Esophagus muscularis mucosa (tissue), 4 donors: ENCODE data around the gene PTPRCAP. TPM values are rescaled to one million over a fixed set of nuclear protein-coding genes. Genes with fewer than 3 reads are reported as not detected.

ENCODE experiments used
- DNase-seq: peaks from one replicate; pipeline ENCODE4 v3.0.0-alpha.2; 2017; ENCODE audit errors: extremely low spot score
- H3K27ac ChIP-seq, 4 donors: fragments of 200-600 bp; sonication (generic); replicated peaks in 1 of 4; 1 replicate in 3 of 4; 2 replicates in 1 of 4; pipeline ENCODE4 v1.5.1; 2016 to 2019; ENCODE audit warnings: mild to moderate bottlenecking in 1 of 4
- H3K27me3 ChIP-seq, 4 donors: fragments of 200-600 bp; sonication (generic); one replicate each; pipeline versions ENCODE4 v1.5.1 to v1.6.0; 2016 to 2019
- H3K36me3 ChIP-seq, 4 donors: fragments of 200-600 bp; sonication (generic); one replicate each; pipeline ENCODE4 v1.5.1; 2016 to 2019
- H3K4me1 ChIP-seq, 4 donors: fragments of 200-600 bp; sonication (generic); one replicate each; pipeline ENCODE4 v1.5.1; 2016 to 2019
- H3K4me3 ChIP-seq, 4 donors: fragments of 200-600 bp; sonication (generic); 1 replicate in 2 of 4; 2 replicates in 2 of 4; pipeline ENCODE4 v1.5.1; 2016 to 2019; ENCODE audit warnings: mild to moderate bottlenecking in 4 of 4, moderate library complexity in 1 of 4
- H3K9me3 ChIP-seq, 4 donors: fragments of 200-600 bp; sonication (generic); 1 replicate in 3 of 4; 2 replicates in 1 of 4; pipeline ENCODE4 v1.5.1; 2016 to 2019
- EP300 ChIP-seq: sonication (generic); formaldehyde crosslinking; IDR thresholded peaks from one replicate; pipeline ENCODE4 v1.6.1; 2017; ENCODE audit warnings: antibody characterized with exemption
- POLR2A ChIP-seq: fragments of 450-650 bp; IDR thresholded peaks from one replicate; pipeline ENCODE4 v1.6.1; 2017; ENCODE audit warnings: antibody characterized with exemption, moderate library complexity, mild to moderate bottlenecking, low read depth
- POLR2AphosphoS5 ChIP-seq, 2 donors: sonication (generic); formaldehyde crosslinking; IDR thresholded peaks; one replicate each; pipeline ENCODE4 v1.6.1; 2017; ENCODE audit warnings: antibody characterized with exemption in 2 of 2
- WGBS: methylation state at CpG from one replicate; pipeline ENCODE4 v1.1.5; 2018; 5-methylcytosine and 5-hydroxymethylcytosine counted together
- intact Hi-C: fragments of 100-400 bp; cut with DNase I; formaldehyde crosslinking; loops from one replicate; pipeline ENCODE4 v1.15.1; 2023
- total RNA-seq, 4 donors: library from RNA; depleted of rRNA; stranded (reverse); fragments of >200 nt; gene quantifications; one replicate each; pipeline versions ENCODE4 v1.1.0 to v1.2.1, GENCODE V29; 2016
- TF ChIP-seq, protein P1 (sequence below), 3 experiments: fragments of 200-600 bp in 2 of 3; fragments of 450-650 bp in 1 of 3; sonication (generic) in 2 of 3; IDR thresholded peaks; one replicate each; pipeline ENCODE4 v1.5.1; 2017 to 2019; ENCODE audit warnings: antibody characterized with exemption in 3 of 3, mild to moderate bottlenecking in 2 of 3, moderate library complexity in 1 of 3

Gene PTPRCAP
- total RNA-seq, 4 donors from 2014 or later = 2.4 to 8.9 (median 3.6) TPM

DNA sequence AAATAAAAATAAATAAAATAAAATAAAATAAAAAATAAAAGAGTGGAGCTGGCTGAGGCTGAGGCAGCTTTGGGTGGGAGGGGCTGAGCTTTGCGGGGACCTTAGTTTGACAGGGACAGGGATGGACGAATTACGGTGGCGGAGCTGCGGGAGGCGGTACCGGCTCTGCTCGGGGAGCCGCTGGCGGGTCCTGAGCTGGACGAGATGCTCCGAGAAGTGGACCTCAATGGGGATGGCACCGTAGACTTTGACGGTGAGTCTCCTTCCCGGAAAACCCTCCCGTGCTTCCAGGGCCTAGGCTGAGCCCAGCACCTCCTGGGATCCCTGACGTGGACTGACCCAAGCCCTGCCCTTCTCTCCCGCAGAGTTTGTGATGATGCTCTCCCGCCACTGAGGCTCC is 20.8 kb upstream of the PTPRCAP start:
- Histone ChIP-seq H3K4me1 (no peaks in the 10 kb centered on the region), H3K9me3 (no peaks in the 10 kb centered on the region), H3K27me3 (no peaks in the 10 kb centered on the region), H3K4me3 (no peak overlapping the region), H3K27ac (no peak overlapping the region), H3K36me3 (no peaks in the 10 kb centered on the region)
- intact Hi-C loops = no loop called here
- DNase-seq = no peak
- TF ChIP-seq POLR2A (no peak), EP300 (no peak), POLR2AphosphoS5 (IDR thresholded peaks at IDR 0.05) (no peak)
- TF ChIP-seq, protein P1, sequence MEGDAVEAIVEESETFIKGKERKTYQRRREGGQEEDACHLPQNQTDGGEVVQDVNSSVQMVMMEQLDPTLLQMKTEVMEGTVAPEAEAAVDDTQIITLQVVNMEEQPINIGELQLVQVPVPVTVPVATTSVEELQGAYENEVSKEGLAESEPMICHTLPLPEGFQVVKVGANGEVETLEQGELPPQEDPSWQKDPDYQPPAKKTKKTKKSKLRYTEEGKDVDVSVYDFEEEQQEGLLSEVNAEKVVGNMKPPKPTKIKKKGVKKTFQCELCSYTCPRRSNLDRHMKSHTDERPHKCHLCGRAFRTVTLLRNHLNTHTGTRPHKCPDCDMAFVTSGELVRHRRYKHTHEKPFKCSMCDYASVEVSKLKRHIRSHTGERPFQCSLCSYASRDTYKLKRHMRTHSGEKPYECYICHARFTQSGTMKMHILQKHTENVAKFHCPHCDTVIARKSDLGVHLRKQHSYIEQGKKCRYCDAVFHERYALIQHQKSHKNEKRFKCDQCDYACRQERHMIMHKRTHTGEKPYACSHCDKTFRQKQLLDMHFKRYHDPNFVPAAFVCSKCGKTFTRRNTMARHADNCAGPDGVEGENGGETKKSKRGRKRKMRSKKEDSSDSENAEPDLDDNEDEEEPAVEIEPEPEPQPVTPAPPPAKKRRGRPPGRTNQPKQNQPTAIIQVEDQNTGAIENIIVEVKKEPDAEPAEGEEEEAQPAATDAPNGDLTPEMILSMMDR (IDR thresholded peaks at IDR 0.05) = no peak
- 83% methylated on average over 17 of the region's 19 CpGs for WGBS

GRCh38 chr11:67457453-67457852 is 20.0 kb upstream of the PTPRCAP start:
- H3K27ac ChIP-seq = no peak overlapping the region
- H3K4me3 ChIP-seq = no peak overlapping the region
- 95% methylated on average over 12 of the region's 12 CpGs for WGBS
- no peaks in the 10 kb centered on the region for H3K9me3 ChIP-seq
- no peaks in the 10 kb centered on the region for H3K4me1 ChIP-seq
- intact Hi-C loops = no loop called here
- TF ChIP-seq, protein P1 (IDR thresholded peaks at IDR 0.05) = no peak
- no peaks in the 10 kb centered on the region for H3K36me3 ChIP-seq
- DNase-seq = no peak
- no peaks in the 10 kb centered on the region for H3K27me3 ChIP-seq

GRCh38 chr11:67456068-67456705 is 18.7 kb upstream of the PTPRCAP start:
- Histone ChIP-seq H3K9me3 (no peaks in the 10 kb centered on the region), H3K4me1 (no peaks in the 10 kb centered on the region), H3K27me3 (no peaks in the 10 kb centered on the region), H3K4me3 (no peak overlapping the region), H3K27ac (no peak overlapping the region), H3K36me3 (no peaks in the 10 kb centered on the region)
- intact Hi-C loops = no loop called here
- DNase-seq = no peak
- TF ChIP-seq, protein P1 (IDR thresholded peaks at IDR 0.05) = no peak
- TF ChIP-seq POLR2A (no peak), POLR2AphosphoS5 (IDR thresholded peaks at IDR 0.05) (no peak), EP300 (no peak)
- WGBS = 67% methylated on average over 6 of the region's 25 CpGs

DNA sequence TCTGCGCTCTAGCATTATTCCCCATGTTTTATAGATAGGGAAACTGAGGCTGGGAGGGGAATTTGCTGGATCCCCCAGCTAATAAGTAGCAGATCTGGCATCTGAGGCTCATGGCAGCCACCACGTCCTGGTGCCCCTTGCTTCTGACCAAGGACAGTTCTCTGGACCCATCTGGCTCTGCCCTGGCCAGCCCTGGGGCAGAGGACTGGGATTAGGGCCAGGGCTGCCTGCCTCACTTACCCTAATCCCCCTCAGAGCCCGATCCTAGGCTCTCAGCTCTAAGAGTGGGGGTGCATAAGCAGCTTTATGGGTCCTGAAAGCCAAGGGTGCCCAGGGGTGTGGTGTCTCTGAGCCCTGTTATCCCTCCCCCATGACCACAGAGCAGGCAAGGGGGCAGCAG is 17.6 kb upstream of the PTPRCAP start, which contains the start of gene CABP4:
Gene CABP4 (plus strand): TSS at position 301 of the 400 bp plus-strand sequence. CDS start 70 bp downstream, at position 371.
- TF ChIP-seq EP300 (no peak), POLR2AphosphoS5 (IDR thresholded peaks at IDR 0.05) (no peak), POLR2A (no peak)
- TF ChIP-seq, protein P1 (IDR thresholded peaks at IDR 0.05) = no peak
- H3K27ac ChIP-seq = no peak within 1 kb of the TSS
- no peaks in the 10 kb centered on the region for H3K4me1 ChIP-seq

More for the DNA sequence above, 17.6 kb upstream of the PTPRCAP start, which contains the start of gene CABP4:
- DNase-seq = no peak
- H3K9me3 ChIP-seq = no peaks in the 10 kb centered on the region
- H3K27me3 ChIP-seq = no peaks in the 10 kb centered on the region
- H3K4me3 ChIP-seq = no peak within 1 kb of the TSS
- no peaks in the 10 kb centered on the region for H3K36me3 ChIP-seq
- intact Hi-C loops = no loop called here
- whole genome bisulfite sequencing = 100% methylated on average over 2 of the region's 3 CpGs
